Glomerular visceral epithelial cell (primary cell): Measurements from ENCODE around the gene NAPB.
A peak's percentile ranks its signal among the peaks of the same experiment; 100 is the strongest.

Source experiments
- DNase-seq: peaks from one replicate; pipeline ENCODE4 v3.0.0-alpha.2; 2016; ENCODE audit errors: extremely low spot score

The NAPB gene

GRCh38 chr20:23344336-23344735 lies 77.0 kb downstream of the NAPB start:
- DNase-seq: no peak

- DNase-seq: no peak
Observed at GRCh38 chr20:23343590-23343989, 77.7 kb downstream of the NAPB start.

- no peak for DNase-seq
Observed at GRCh38 chr20:23341073-23341472, 80.2 kb downstream of the NAPB start.

GRCh38 chr20:23340524-23340923 lies 80.8 kb downstream of the NAPB start:
- peak; percentile 71 for DNase-seq

GRCh38 chr20:23339986-23340385 lies 81.3 kb downstream of the NAPB start:
- DNase-seq: no peak

- no peak for DNase-seq
Observed at GRCh38 chr20:23337312-23337711, 84.0 kb downstream of the NAPB start.

- DNase-seq: no peak
Observed at GRCh38 chr20:23336476-23336875, 84.8 kb downstream of the NAPB start.

GRCh38 chr20:23335521-23335920 lies 85.8 kb downstream of the NAPB start:
- DNase-seq: no peak

GRCh38 chr20:23334111-23334510 lies 87.2 kb downstream of the NAPB start:
- DNase-seq: no peak

GRCh38 chr20:23332467-23332866 lies 88.8 kb downstream of the NAPB start:
- DNase-seq: no peak

- peak; percentile 39 for DNase-seq
Observed at GRCh38 chr20:23331450-23332350, 89.6 kb downstream of the NAPB start.

- no peak for DNase-seq
Observed at GRCh38 chr20:23327617-23328333, 93.5 kb downstream of the NAPB start.

GRCh38 chr20:23326774-23327173 lies 94.5 kb downstream of the NAPB start:
- DNase-seq: no peak

GRCh38 chr20:23325107-23325506 lies 96.2 kb downstream of the NAPB start:
- DNase-seq: no peak
